ENCODE data around the gene USH1C. TPM values are rescaled to one million over a fixed set of nuclear protein-coding genes. Genes with fewer than 3 reads are reported as not detected.

Gene USH1C
- total and polyA plus RNA-seq, 9 of the 15 experiments (the other 6 are each of a cell fraction or from before 2014, with no cell fraction given), result 0.04 TPM; not detected in 8

GRCh38 chr11:17494019-17494418 lies 50.2 kb downstream of the USH1C start:
- Histone ChIP-seq H3K9ac (ENCODE audit: insufficient read depth in 1 of 2, low read depth in 2 of 2, low read length in 2 of 2) (no peak overlapping the region), H3K9me3 (replicated peaks; ENCODE audit: control insufficient read depth, insufficient read depth, low read depth, low read length) (no peaks in the 10 kb centered on the region), H4K20me1 (replicated peaks; ENCODE audit: control insufficient read depth, insufficient read depth, low read length) (peaks cover 4% of the 10 kb centered on the region; the same call in 1 of the 2 replicates), H3K9me1 (ENCODE audit: control insufficient read depth, insufficient read depth, low read length) (peaks cover 4% of the 10 kb centered on the region), H3K4me3 (no peak overlapping the region), H2AFZ (ENCODE audit: low read depth, low read length) (no peak overlapping the region), H3K4me2 (ENCODE audit: insufficient read depth, low read length) (no peak overlapping the region), H3K79me2 (ENCODE audit: control insufficient read depth, insufficient read depth, low read length) (no peaks in the 10 kb centered on the region), H3K27me3 (ENCODE audit: control insufficient read depth in 2 of 2, insufficient read depth in 2 of 2, low read length in 2 of 2) (peaks cover 2 to 65% of the 10 kb centered on the region in 2 experiments; a peak in 4 of 5 replicates), H3K36me3 (ENCODE audit: control insufficient read depth, insufficient read depth, low read length) (no peaks in the 10 kb centered on the region), H3K27ac (ENCODE audit: extremely low read depth, low read depth, low read length) (no peak overlapping the region), H3K4me1 (replicated peaks in 1 of 2; ENCODE audit: control insufficient read depth in 2 of 2, insufficient read depth in 2 of 2, low read length in 2 of 2) (no peaks in the 10 kb centered on the region)
- no TSS peak for BruUV-seq (replicated peaks)
- ChIA-PET CTCF (ENCODE audit: low intra/inter-chr PET ratio) (no interaction called here), POLR2A (interaction anchor here (0.6 kb wide), 1 partner anchor 518 kb away, joined by 4 read pairs; no protein-coding TSS in a partner anchor)
- ATAC-seq, result no peak
- no peak for DNase-seq (ENCODE audit: extremely low read depth in 1 of 4, low spot score in 3 of 4)
- intact Hi-C loops (cut with micrococcal nuclease), result no loop called here
- TF ChIP-seq ZNF408 (CRISPR knock-in tag; IDR thresholded peaks at IDR 0.05; ENCODE audit: low read depth) (no peak), NR3C1 (CRISPR knock-in tag; IDR thresholded peaks at IDR 0.05) (no peak), KLF16 (IDR thresholded peaks at IDR 0.05) (no peak), NFXL1 (CRISPR knock-in tag; IDR thresholded peaks at IDR 0.05) (no peak), ZNF282 (CRISPR knock-in tag; IDR thresholded peaks at IDR 0.05) (no peak), ASH1L (IDR thresholded peaks at IDR 0.05; ENCODE audit: borderline replicate concordance, low read depth, partially characterized antibody) (no peak), FUS (optimal IDR thresholded peaks at IDR 0.05; ENCODE audit: low read depth, low read length) (no peak), TARDBP (IDR thresholded peaks at IDR 0.05) (no peak), ZNF280A (IDR thresholded peaks at IDR 0.05; ENCODE audit: low read depth, partially characterized antibody) (no peak), ZNF445 (CRISPR knock-in tag; IDR thresholded peaks at IDR 0.05; ENCODE audit: low read depth) (no peak), RBM17 (IDR thresholded peaks at IDR 0.05; ENCODE audit: borderline replicate concordance, low read depth, low read length) (no peak), PKNOX1 (IDR thresholded peaks at IDR 0.05) (no peak), ZNF79 (CRISPR knock-in tag; IDR thresholded peaks at IDR 0.05; ENCODE audit: low read depth) (no peak), NFE2L1 (tag; IDR thresholded peaks at IDR 0.05; ENCODE audit: borderline replicate concordance, low read depth) (no peak), SETDB1 (IDR thresholded peaks at IDR 0.05; ENCODE audit: low read length) (no peak), ESRRB (CRISPR knock-in tag; IDR thresholded peaks at IDR 0.05; ENCODE audit: borderline replicate concordance) (no peak), ZNF764 (CRISPR knock-in tag; IDR thresholded peaks at IDR 0.05; ENCODE audit: low read depth) (no peak), PYGO2 (tag; IDR thresholded peaks at IDR 0.05) (no peak)
- TF ChIP-seq, protein P1, sequence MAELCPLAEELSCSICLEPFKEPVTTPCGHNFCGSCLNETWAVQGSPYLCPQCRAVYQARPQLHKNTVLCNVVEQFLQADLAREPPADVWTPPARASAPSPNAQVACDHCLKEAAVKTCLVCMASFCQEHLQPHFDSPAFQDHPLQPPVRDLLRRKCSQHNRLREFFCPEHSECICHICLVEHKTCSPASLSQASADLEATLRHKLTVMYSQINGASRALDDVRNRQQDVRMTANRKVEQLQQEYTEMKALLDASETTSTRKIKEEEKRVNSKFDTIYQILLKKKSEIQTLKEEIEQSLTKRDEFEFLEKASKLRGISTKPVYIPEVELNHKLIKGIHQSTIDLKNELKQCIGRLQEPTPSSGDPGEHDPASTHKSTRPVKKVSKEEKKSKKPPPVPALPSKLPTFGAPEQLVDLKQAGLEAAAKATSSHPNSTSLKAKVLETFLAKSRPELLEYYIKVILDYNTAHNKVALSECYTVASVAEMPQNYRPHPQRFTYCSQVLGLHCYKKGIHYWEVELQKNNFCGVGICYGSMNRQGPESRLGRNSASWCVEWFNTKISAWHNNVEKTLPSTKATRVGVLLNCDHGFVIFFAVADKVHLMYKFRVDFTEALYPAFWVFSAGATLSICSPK (IDR thresholded peaks at IDR 0.05; ENCODE audit: borderline replicate concordance), result no peak
- FAIRE-seq, result no peak
- WGBS (ENCODE audit: insufficient coverage, low coverage, missing lambda C conversion rate), result 0% methylated on average over 6 of the region's 6 CpGs
- in situ Hi-C loops (cut with MboI), result no loop called here
